SW480 (cell line): Measurements from ENCODE around the gene PSEN2.
A peak's percentile ranks its signal among the peaks of the same experiment; 100 is the strongest.

Experiments
- DNase-seq: peaks from one replicate; pipeline ENCODE4 v3.0.0-alpha.2; 2016; ENCODE audit warnings: low spot score

PSEN2 gene

GRCh38 chr1:226865590-226865989 is 4.8 kb upstream of the PSEN2 start:
- no peak for DNase-seq

- no peak for DNase-seq
These were observed 2.9 kb upstream of the PSEN2 start for GRCh38 chr1:226867461-226868054.

- DNase-seq = no peak
These were observed 1.7 kb upstream of the PSEN2 start for GRCh38 chr1:226868726-226869125.

- DNase-seq = peak; percentile 73
These were observed 403 bp upstream of the PSEN2 start for GRCh38 chr1:226870026-226870400.

GRCh38 chr1:226871636-226872327 is 1.4 kb downstream of the PSEN2 start:
- no peak for DNase-seq

- no peak for DNase-seq
These were observed 2.0 kb downstream of the PSEN2 start for GRCh38 chr1:226872437-226872836.

- no peak for DNase-seq
These were observed 3.6 kb downstream of the PSEN2 start for GRCh38 chr1:226873771-226874578.

- DNase-seq = no peak
These were observed 4.4 kb downstream of the PSEN2 start for GRCh38 chr1:226874579-226875425.

GRCh38 chr1:226875641-226876295 is 5.4 kb downstream of the PSEN2 start:
- peak; percentile 69 for DNase-seq

GRCh38 chr1:226877669-226878068 is 7.3 kb downstream of the PSEN2 start:
- no peak for DNase-seq

GRCh38 chr1:226880372-226881287 is 10.2 kb downstream of the PSEN2 start:
- DNase-seq = no peak

GRCh38 chr1:226881515-226882185 is 11.2 kb downstream of the PSEN2 start:
- no peak for DNase-seq

GRCh38 chr1:226882187-226882586 is 11.8 kb downstream of the PSEN2 start:
- DNase-seq = no peak

GRCh38 chr1:226882631-226883409 is 12.4 kb downstream of the PSEN2 start:
- DNase-seq = peak; percentile 64

- no peak for DNase-seq
These were observed 13.2 kb downstream of the PSEN2 start for GRCh38 chr1:226883630-226884029.

- DNase-seq = no peak
These were observed 13.8 kb downstream of the PSEN2 start for GRCh38 chr1:226884116-226884625.

- no peak for DNase-seq
These were observed 14.8 kb downstream of the PSEN2 start for GRCh38 chr1:226884966-226885820.
